HG03196 (cell line): ENCODE measurements around the gene YBX1.
"Not testable (repeated sequence)": the region's sequence is repeated elsewhere in the genome, so short reads cannot be mapped to it uniquely, and the experiment has no call there.

Experiments used
- ATAC-seq: cut with Tn5 transposase; IDR thresholded peaks from one replicate; pipeline ENCODE4 v1.9.1; 2021; ENCODE audit not compliant: unreplicated experiment

YBX1 gene

GRCh38 chr1:42748021-42748420 is 65.8 kb downstream of the YBX1 start:
- no peak for ATAC-seq

GRCh38 chr1:42748461-42749410 is 66.5 kb downstream of the YBX1 start:
- ATAC-seq: no peak

- no peak for ATAC-seq
Observed at GRCh38 chr1:42750041-42750440, 67.8 kb downstream of the YBX1 start.

DNA sequence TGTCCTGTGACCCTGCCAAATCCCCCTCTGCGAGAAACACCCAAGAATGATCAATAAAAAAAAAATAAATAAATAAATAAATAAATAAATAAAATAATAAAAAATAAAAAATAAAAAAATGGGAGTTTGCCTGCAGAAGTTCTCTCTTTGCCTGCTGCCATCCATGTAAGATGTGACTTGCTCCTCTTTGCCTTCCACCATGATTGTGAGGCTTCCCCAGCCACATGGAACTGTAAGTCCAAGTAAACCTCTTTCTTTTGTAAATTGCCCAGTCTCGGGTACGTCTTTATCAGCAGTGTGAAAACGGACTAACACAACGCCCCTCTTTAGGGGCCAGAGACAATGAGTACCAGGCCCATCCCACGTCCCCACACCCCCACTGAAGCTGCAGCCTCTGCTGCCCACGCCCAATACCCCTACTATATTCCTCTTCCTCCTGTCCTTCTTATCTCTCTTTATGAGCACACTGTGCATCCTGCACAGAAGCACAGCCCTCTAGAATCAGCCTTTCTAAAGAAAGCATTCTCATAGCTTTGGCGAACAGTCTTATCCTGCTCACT is 69.4 kb downstream of the YBX1 start:
- not testable (repeated sequence) for ATAC-seq

DNA sequence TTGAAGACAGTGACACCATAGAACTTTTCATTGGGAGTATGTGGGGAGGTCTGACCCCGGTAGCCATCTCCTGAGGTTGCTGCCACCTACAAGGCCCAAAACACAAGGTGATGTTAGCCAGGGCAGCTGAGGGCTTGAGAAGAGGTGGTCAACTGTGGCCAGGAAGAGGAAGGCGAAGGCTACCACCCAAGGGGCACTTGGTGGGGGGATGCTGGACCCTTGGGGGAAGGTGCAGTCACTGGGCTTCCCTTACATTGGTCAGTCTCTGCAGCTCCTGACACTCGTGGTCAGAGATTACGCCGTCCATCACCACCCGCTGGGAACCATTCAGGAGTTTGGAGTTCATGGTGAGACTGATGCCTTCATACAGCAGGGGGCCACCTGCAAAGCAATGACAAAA is 70.1 kb downstream of the YBX1 start:
- ATAC-seq: no peak

DNA sequence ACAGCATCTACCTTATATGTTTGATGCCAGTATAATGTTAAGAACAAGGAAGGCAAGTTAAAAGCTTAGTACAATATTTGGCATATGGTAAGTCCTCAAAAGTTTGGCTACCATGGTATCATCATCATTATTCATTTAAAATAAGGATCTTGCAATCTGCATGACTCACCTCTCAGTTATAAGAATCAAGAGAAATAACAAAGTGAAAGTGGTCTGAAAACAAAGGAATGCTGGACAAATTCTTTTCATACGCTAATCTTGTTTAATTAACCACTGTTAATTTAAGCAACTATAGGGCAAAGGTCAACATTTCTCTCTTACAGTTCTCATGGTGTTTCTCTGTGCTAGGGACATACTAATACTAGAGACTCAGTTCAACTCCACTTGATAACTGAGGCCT is 70.9 kb downstream of the YBX1 start:
- ATAC-seq: no peak
